GM12864 (cell line): ENCODE measurements around the gene FILIP1L.

Experiments used
- DNase-seq: peaks from one replicate; pipeline ENCODE4 v3.0.0-alpha.2; 2011; ENCODE audit warnings: low read depth
- H3K4me3 ChIP-seq: 2 replicates; pipeline ENCODE4 v1.5.1; 2011; ENCODE audit warnings: mild to moderate bottlenecking, low read depth, low read length, control low read depth
- TF ChIP-seq, protein P1 (sequence below): IDR thresholded peaks from 2 replicates; pipeline ENCODE4 v1.5.1; 2011; ENCODE audit warnings: low read depth, mild to moderate bottlenecking, moderate library complexity, low read length, control low read depth, inconsistent platforms; ENCODE audit errors: missing control alignments

The FILIP1L gene

GRCh38 chr3:99863588-99863987 lies 250.7 kb downstream of the FILIP1L start:
- H3K4me3 ChIP-seq: no peak overlapping the region
- DNase-seq: no peak
- TF ChIP-seq, protein P1, sequence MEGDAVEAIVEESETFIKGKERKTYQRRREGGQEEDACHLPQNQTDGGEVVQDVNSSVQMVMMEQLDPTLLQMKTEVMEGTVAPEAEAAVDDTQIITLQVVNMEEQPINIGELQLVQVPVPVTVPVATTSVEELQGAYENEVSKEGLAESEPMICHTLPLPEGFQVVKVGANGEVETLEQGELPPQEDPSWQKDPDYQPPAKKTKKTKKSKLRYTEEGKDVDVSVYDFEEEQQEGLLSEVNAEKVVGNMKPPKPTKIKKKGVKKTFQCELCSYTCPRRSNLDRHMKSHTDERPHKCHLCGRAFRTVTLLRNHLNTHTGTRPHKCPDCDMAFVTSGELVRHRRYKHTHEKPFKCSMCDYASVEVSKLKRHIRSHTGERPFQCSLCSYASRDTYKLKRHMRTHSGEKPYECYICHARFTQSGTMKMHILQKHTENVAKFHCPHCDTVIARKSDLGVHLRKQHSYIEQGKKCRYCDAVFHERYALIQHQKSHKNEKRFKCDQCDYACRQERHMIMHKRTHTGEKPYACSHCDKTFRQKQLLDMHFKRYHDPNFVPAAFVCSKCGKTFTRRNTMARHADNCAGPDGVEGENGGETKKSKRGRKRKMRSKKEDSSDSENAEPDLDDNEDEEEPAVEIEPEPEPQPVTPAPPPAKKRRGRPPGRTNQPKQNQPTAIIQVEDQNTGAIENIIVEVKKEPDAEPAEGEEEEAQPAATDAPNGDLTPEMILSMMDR: no peak

DNA sequence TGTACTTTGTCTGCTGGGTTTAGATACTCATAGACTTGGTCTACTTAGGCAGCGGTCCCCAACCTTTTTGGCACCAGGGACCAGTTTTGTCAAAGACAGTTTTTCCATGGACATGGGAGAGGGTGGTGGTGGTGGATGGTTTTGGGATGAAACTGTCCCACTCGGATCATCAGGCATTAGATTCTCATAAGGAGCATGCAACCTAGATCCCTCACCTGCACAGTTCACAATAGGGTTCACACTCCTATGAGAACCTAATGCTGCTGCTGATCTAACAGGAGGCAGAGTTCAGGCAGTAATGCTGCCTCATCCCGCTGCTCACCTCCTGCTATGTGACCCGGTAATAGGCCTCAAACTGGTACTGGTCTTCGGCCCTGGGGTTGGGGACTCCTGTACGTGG lies 251.3 kb downstream of the FILIP1L start:
- TF ChIP-seq, protein P1: no peak
- H3K4me3 ChIP-seq: no peak overlapping the region
- no peak for DNase-seq

DNA sequence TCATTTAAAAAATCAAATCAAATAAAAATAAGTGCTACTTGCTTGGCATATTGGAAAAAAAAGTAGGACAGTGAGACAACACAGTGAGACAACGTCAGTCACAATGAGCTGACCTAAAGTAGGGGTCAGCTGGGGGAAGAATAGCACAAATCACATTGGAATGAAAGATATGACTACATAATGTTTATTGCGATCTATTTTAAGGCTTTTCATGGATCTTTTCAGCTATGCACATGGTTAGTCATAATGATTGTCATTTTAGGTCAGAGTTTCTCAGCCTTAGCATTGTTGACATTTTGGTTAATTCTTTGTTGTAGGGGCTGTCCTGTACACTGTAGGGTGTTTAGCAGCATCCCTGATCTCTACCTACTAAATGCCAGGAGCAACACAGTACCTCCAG lies 252.1 kb downstream of the FILIP1L start:
- TF ChIP-seq, protein P1: no peak
- no peak overlapping the region for H3K4me3 ChIP-seq
- no peak for DNase-seq

GRCh38 chr3:99861216-99861615 lies 253.1 kb downstream of the FILIP1L start:
- H3K4me3 ChIP-seq: no peak overlapping the region
- TF ChIP-seq, protein P1: no peak
- no peak for DNase-seq

DNA sequence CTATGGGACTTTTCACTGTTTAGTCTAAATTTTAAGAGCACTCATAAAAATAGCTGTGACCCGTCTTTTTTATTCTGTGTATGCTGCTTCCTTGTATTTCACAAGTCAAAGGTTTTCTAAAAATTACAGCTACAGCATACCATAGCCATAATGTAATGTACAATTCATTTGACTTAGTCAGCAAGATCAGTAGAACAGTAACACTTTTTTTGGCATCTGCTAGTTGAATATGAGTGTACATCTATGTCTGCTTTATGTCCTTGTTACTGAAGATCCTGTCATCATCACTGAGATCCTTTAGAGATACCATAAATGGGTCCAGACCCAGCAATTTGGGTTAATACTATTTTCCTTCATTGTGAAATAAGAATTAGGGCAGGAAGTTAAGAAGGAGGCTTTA lies 254.5 kb downstream of the FILIP1L start:
- no peak for DNase-seq
- H3K4me3 ChIP-seq: no peak overlapping the region
- TF ChIP-seq, protein P1: no peak

GRCh38 chr3:99858469-99858868 lies 255.8 kb downstream of the FILIP1L start:
- no peak overlapping the region for H3K4me3 ChIP-seq
- DNase-seq: no peak
- TF ChIP-seq, protein P1: no peak

DNA sequence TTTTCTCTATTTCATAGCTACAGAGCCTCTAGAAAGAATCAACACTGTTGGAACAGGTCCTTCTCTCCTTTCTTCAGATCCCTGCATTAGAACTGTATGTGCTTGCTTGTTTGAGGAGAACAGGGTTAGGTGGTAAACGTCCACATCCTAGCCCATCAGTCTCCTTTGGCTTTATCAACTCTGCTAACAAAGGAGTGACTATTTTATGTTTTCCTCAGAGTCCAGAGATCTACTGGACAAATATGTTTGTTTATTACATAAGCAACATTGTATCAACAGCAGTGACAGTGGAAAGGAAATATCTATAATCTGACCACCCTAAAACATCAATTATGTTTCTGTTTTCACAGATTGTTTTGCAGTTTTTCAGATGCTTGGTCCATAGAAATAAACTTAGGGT lies 257.0 kb downstream of the FILIP1L start:
- no peak overlapping the region for H3K4me3 ChIP-seq
- no peak for DNase-seq
- TF ChIP-seq, protein P1: no peak
